ENCODE results near the gene GET4.

The GET4 gene

GRCh38 chr7:900331-901040 is 24.1 kb downstream of the GET4 start:
- Histone ChIP-seq H3K4me3 (ENCODE audit: low read depth, low read length) (no peak overlapping the region), H3K27me3 (ENCODE audit: insufficient read depth, low read length) (peaks cover 4% of the 10 kb centered on the region; the same call in 1 of the 2 replicates), H3K27ac (ENCODE audit: low read depth, low read length) (no peak overlapping the region), H2AFZ (ENCODE audit: low read length, unreplicated experiment) (no peak overlapping the region), H3K36me3 (ENCODE audit: insufficient read depth, low read length) (no peaks in the 10 kb centered on the region; the same call in 1 of the 2 replicates), H3K79me2 (ENCODE audit: control insufficient read depth, insufficient read depth, low read length, unreplicated experiment) (no peaks in the 10 kb centered on the region), H3K4me1 (ENCODE audit: control insufficient read depth, insufficient read depth, low read length, unreplicated experiment) (peaks cover 21% of the 10 kb centered on the region)

- no peaks in the 10 kb centered on the region; the same call in 1 of the 2 replicates for H3K36me3 ChIP-seq (ENCODE audit: insufficient read depth, low read length)
- no peak overlapping the region for H2AFZ ChIP-seq (ENCODE audit: low read length, unreplicated experiment)
- no peaks in the 10 kb centered on the region for H3K79me2 ChIP-seq (ENCODE audit: control insufficient read depth, insufficient read depth, low read length, unreplicated experiment)
- peaks cover 21% of the 10 kb centered on the region for H3K4me1 ChIP-seq (ENCODE audit: control insufficient read depth, insufficient read depth, low read length, unreplicated experiment)
- no peak overlapping the region for H3K4me3 ChIP-seq (ENCODE audit: low read depth, low read length)
- peaks cover 4% of the 10 kb centered on the region; the same call in 1 of the 2 replicates for H3K27me3 ChIP-seq (ENCODE audit: insufficient read depth, low read length)
- H3K27ac ChIP-seq (ENCODE audit: low read depth, low read length) = no peak overlapping the region
Measured at GRCh38 chr7:901041-901387, 24.7 kb downstream of the GET4 start.

- no peaks in the 10 kb centered on the region for H3K36me3 ChIP-seq (ENCODE audit: insufficient read depth, low read length)
- H3K27ac ChIP-seq (ENCODE audit: low read depth, low read length) = no peak overlapping the region
- peaks cover 21% of the 10 kb centered on the region for H3K4me1 ChIP-seq (ENCODE audit: control insufficient read depth, insufficient read depth, low read length, unreplicated experiment)
Measured at GRCh38 chr7:901388-902154, 25.2 kb downstream of the GET4 start.

GRCh38 chr7:902996-903395 is 26.6 kb downstream of the GET4 start:
- Histone ChIP-seq H3K27me3 (ENCODE audit: insufficient read depth, low read length) (peaks cover 4% of the 10 kb centered on the region; the same call in 1 of the 2 replicates), H3K4me1 (ENCODE audit: control insufficient read depth, insufficient read depth, low read length, unreplicated experiment) (peaks cover 21% of the 10 kb centered on the region), H3K4me3 (ENCODE audit: low read depth, low read length) (no peak overlapping the region), H3K36me3 (ENCODE audit: insufficient read depth, low read length) (no peaks in the 10 kb centered on the region), H3K79me2 (ENCODE audit: control insufficient read depth, insufficient read depth, low read length, unreplicated experiment) (no peaks in the 10 kb centered on the region), H3K27ac (ENCODE audit: low read depth, low read length) (no peak overlapping the region), H2AFZ (ENCODE audit: low read length, unreplicated experiment) (no peak overlapping the region)

More at GRCh38 chr7:901388-902154, 25.2 kb downstream of the GET4 start:
- Histone ChIP-seq H3K27me3 (ENCODE audit: insufficient read depth, low read length) (peaks cover 4% of the 10 kb centered on the region; the same call in 1 of the 2 replicates), H3K79me2 (ENCODE audit: control insufficient read depth, insufficient read depth, low read length, unreplicated experiment) (no peaks in the 10 kb centered on the region), H2AFZ (ENCODE audit: low read length, unreplicated experiment) (peak overlapping the region; percentile 45), H3K4me3 (ENCODE audit: low read depth, low read length) (no peak overlapping the region)

GRCh38 chr7:903921-904755 is 27.8 kb downstream of the GET4 start:
- H3K36me3 ChIP-seq (ENCODE audit: insufficient read depth, low read length) = no peaks in the 10 kb centered on the region
- peaks cover 4% of the 10 kb centered on the region; the same call in 1 of the 2 replicates for H3K27me3 ChIP-seq (ENCODE audit: insufficient read depth, low read length)
- no peak overlapping the region for H2AFZ ChIP-seq (ENCODE audit: low read length, unreplicated experiment)
- no peak overlapping the region for H3K27ac ChIP-seq (ENCODE audit: low read depth, low read length)
- H3K4me1 ChIP-seq (ENCODE audit: control insufficient read depth, insufficient read depth, low read length, unreplicated experiment) = peaks cover 21% of the 10 kb centered on the region
- H3K79me2 ChIP-seq (ENCODE audit: control insufficient read depth, insufficient read depth, low read length, unreplicated experiment) = no peaks in the 10 kb centered on the region
- H3K4me3 ChIP-seq (ENCODE audit: low read depth, low read length) = peak overlapping the region; percentile 52; the same call in 1 of the 2 replicates

GRCh38 chr7:904847-905246 is 28.5 kb downstream of the GET4 start:
- H3K36me3 ChIP-seq (ENCODE audit: insufficient read depth, low read length) = no peaks in the 10 kb centered on the region
- peaks cover 4% of the 10 kb centered on the region; the same call in 1 of the 2 replicates for H3K27me3 ChIP-seq (ENCODE audit: insufficient read depth, low read length)
- H3K4me3 ChIP-seq (ENCODE audit: low read depth, low read length) = peak overlapping the region; percentile 52
- no peak overlapping the region for H3K27ac ChIP-seq (ENCODE audit: low read depth, low read length)
- no peak overlapping the region for H2AFZ ChIP-seq (ENCODE audit: low read length, unreplicated experiment)
- H3K79me2 ChIP-seq (ENCODE audit: control insufficient read depth, insufficient read depth, low read length, unreplicated experiment) = no peaks in the 10 kb centered on the region
- H3K4me1 ChIP-seq (ENCODE audit: control insufficient read depth, insufficient read depth, low read length, unreplicated experiment) = peaks cover 21% of the 10 kb centered on the region

- H3K27me3 ChIP-seq (ENCODE audit: insufficient read depth, low read length) = peaks cover 4% of the 10 kb centered on the region; the same call in 1 of the 2 replicates
- peak overlapping the region; percentile 20; the same call in 1 of the 2 replicates for H3K27ac ChIP-seq (ENCODE audit: low read depth, low read length)
- H2AFZ ChIP-seq (ENCODE audit: low read length, unreplicated experiment) = no peak overlapping the region
- H3K4me3 ChIP-seq (ENCODE audit: low read depth, low read length) = no peak overlapping the region
- H3K79me2 ChIP-seq (ENCODE audit: control insufficient read depth, insufficient read depth, low read length, unreplicated experiment) = no peaks in the 10 kb centered on the region
- peaks cover 14% of the 10 kb centered on the region for H3K4me1 ChIP-seq (ENCODE audit: control insufficient read depth, insufficient read depth, low read length, unreplicated experiment)
- H3K36me3 ChIP-seq (ENCODE audit: insufficient read depth, low read length) = no peaks in the 10 kb centered on the region
Measured at GRCh38 chr7:906776-907157, 30.4 kb downstream of the GET4 start.

GRCh38 chr7:907158-907980 is 31.0 kb downstream of the GET4 start:
- Histone ChIP-seq H3K4me1 (ENCODE audit: control insufficient read depth, insufficient read depth, low read length, unreplicated experiment) (peaks cover 12% of the 10 kb centered on the region), H3K4me3 (ENCODE audit: low read depth, low read length) (no peak overlapping the region), H3K27me3 (ENCODE audit: insufficient read depth, low read length) (peaks cover 4% of the 10 kb centered on the region; the same call in 1 of the 2 replicates), H2AFZ (ENCODE audit: low read length, unreplicated experiment) (no peak overlapping the region), H3K36me3 (ENCODE audit: insufficient read depth, low read length) (no peaks in the 10 kb centered on the region), H3K27ac (ENCODE audit: low read depth, low read length) (peak overlapping the region; percentile 20; the same call in 1 of the 2 replicates), H3K79me2 (ENCODE audit: control insufficient read depth, insufficient read depth, low read length, unreplicated experiment) (no peaks in the 10 kb centered on the region)

- Histone ChIP-seq H3K27ac (ENCODE audit: low read depth, low read length) (no peak overlapping the region), H3K79me2 (ENCODE audit: control insufficient read depth, insufficient read depth, low read length, unreplicated experiment) (no peaks in the 10 kb centered on the region), H3K27me3 (ENCODE audit: insufficient read depth, low read length) (peaks cover 4% of the 10 kb centered on the region; the same call in 1 of the 2 replicates), H2AFZ (ENCODE audit: low read length, unreplicated experiment) (no peak overlapping the region), H3K4me3 (ENCODE audit: low read depth, low read length) (no peak overlapping the region), H3K4me1 (ENCODE audit: control insufficient read depth, insufficient read depth, low read length, unreplicated experiment) (peaks cover 12% of the 10 kb centered on the region), H3K36me3 (ENCODE audit: insufficient read depth, low read length) (no peaks in the 10 kb centered on the region)
Measured at GRCh38 chr7:908159-908581, 31.8 kb downstream of the GET4 start.
